Breast epithelium (tissue), 3 donors: ENCODE measurements around the gene PACSIN3.

Experiments
- POLR2A ChIP-seq: fragments of 450-650 bp; IDR thresholded peaks from one replicate; pipeline ENCODE4 v1.6.1; 2016; ENCODE audit warnings: antibody characterized with exemption, mild to moderate bottlenecking, moderate library complexity
- POLR2AphosphoS5 ChIP-seq, 3 donors: sonication (generic); formaldehyde crosslinking; IDR thresholded peaks; one replicate each; pipeline ENCODE4 v1.6.1; 2017; ENCODE audit warnings: antibody characterized with exemption in 3 of 3
- TF ChIP-seq, protein P1 (sequence below), 3 donors: fragments of 450-650 bp; IDR thresholded peaks; one replicate each; pipeline ENCODE4 v1.5.1; 2016 to 2017; ENCODE audit warnings: antibody characterized with exemption in 3 of 3, mild to moderate bottlenecking in 3 of 3, moderate library complexity in 3 of 3

DNA sequence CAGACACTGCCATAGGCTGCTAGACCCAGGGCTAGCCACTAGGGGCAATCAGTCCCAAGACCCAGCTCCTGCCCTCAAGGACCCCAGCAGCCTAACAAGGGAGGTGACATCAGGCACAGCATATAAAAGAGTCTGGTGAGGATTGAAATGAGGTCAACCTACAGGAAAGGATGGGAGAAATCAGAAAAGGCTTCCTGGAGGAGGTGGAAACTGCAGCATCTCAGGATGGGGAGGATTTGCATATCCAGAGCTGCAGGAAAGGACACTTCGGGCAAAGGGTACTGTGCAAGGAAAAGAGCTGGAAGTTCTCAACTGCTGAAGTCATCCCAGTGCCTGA lies 6.6 kb downstream of the PACSIN3 start:
- TF ChIP-seq, protein P1, sequence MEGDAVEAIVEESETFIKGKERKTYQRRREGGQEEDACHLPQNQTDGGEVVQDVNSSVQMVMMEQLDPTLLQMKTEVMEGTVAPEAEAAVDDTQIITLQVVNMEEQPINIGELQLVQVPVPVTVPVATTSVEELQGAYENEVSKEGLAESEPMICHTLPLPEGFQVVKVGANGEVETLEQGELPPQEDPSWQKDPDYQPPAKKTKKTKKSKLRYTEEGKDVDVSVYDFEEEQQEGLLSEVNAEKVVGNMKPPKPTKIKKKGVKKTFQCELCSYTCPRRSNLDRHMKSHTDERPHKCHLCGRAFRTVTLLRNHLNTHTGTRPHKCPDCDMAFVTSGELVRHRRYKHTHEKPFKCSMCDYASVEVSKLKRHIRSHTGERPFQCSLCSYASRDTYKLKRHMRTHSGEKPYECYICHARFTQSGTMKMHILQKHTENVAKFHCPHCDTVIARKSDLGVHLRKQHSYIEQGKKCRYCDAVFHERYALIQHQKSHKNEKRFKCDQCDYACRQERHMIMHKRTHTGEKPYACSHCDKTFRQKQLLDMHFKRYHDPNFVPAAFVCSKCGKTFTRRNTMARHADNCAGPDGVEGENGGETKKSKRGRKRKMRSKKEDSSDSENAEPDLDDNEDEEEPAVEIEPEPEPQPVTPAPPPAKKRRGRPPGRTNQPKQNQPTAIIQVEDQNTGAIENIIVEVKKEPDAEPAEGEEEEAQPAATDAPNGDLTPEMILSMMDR (IDR thresholded peaks at IDR 0.05) = peak in 2 of 3 donors; percentile 18 to 24
- no peak for TF ChIP-seq POLR2A
- TF ChIP-seq POLR2AphosphoS5 (IDR thresholded peaks at IDR 0.05) = no peak
